HUES6 (cell line): ENCODE measurements around the gene MAP7D3.
"Not testable (repeated sequence)": the region's sequence is repeated elsewhere in the genome, so short reads cannot be mapped to it uniquely, and the experiment has no call there.

Source experiments
- H3K27ac ChIP-seq: 2 replicates; pipeline ENCODE4 v1.7.0; 2013; ENCODE audit warnings: low read depth, mild to moderate bottlenecking, low read length, inconsistent platforms
- H3K27me3 ChIP-seq: 2 replicates; pipeline ENCODE4 v1.6.1; 2013; ENCODE audit warnings: low read length; ENCODE audit not compliant: control insufficient read depth, insufficient read depth
- H3K36me3 ChIP-seq: 2 replicates; pipeline ENCODE4 v1.6.1; 2013; ENCODE audit warnings: low read length; ENCODE audit not compliant: control insufficient read depth, insufficient read depth
- H3K4me1 ChIP-seq: 2 replicates; pipeline ENCODE4 v1.6.1; 2013; ENCODE audit warnings: low read length; ENCODE audit not compliant: control insufficient read depth, insufficient read depth
- H3K4me3 ChIP-seq: 2 replicates; pipeline ENCODE4 v1.5.1; 2013; ENCODE audit warnings: low read depth, low read length
- H3K9ac ChIP-seq: one replicate; pipeline ENCODE4 v1.6.1; 2013; ENCODE audit warnings: mild to moderate bottlenecking, low read length
- H3K9me3 ChIP-seq: 2 replicates; pipeline ENCODE4 v1.6.1; 2013; ENCODE audit warnings: low read depth, low read length; ENCODE audit not compliant: control insufficient read depth, insufficient read depth

Gene MAP7D3

GRCh38 chrX:136183172-136183571 lies 68.0 kb downstream of the MAP7D3 start:
- H3K4me1 ChIP-seq, result no peaks in the 10 kb centered on the region
- no peak overlapping the region for H3K27ac ChIP-seq

GRCh38 chrX:136182414-136182813 lies 68.8 kb downstream of the MAP7D3 start:
- Histone ChIP-seq H3K27me3 (no peaks in the 10 kb centered on the region; the same call in 1 of the 2 replicates), H3K9me3 (no peaks in the 10 kb centered on the region), H3K36me3 (no peaks in the 10 kb centered on the region), H3K9ac (no peak overlapping the region), H3K4me3 (no peak overlapping the region), H3K4me1 (no peaks in the 10 kb centered on the region), H3K27ac (no peak overlapping the region)

More at GRCh38 chrX:136183172-136183571, 68.0 kb downstream of the MAP7D3 start:
- H3K27me3 ChIP-seq, result no peaks in the 10 kb centered on the region; the same call in 1 of the 2 replicates
- H3K9me3 ChIP-seq, result no peaks in the 10 kb centered on the region
- no peaks in the 10 kb centered on the region for H3K36me3 ChIP-seq
- no peak overlapping the region for H3K9ac ChIP-seq
- H3K4me3 ChIP-seq, result no peak overlapping the region

GRCh38 chrX:136179133-136179532 lies 72.1 kb downstream of the MAP7D3 start:
- Histone ChIP-seq H3K36me3 (no peaks in the 10 kb centered on the region), H3K4me3 (no peak overlapping the region), H3K4me1 (no peaks in the 10 kb centered on the region), H3K27me3 (no peaks in the 10 kb centered on the region; the same call in 1 of the 2 replicates), H3K27ac (no peak overlapping the region), H3K9me3 (no peaks in the 10 kb centered on the region), H3K9ac (no peak overlapping the region)

- H3K27me3 ChIP-seq, result no peaks in the 10 kb centered on the region; the same call in 1 of the 2 replicates
- H3K9ac ChIP-seq, result no peak overlapping the region
Measured at GRCh38 chrX:136176399-136176825, 74.8 kb downstream of the MAP7D3 start.

GRCh38 chrX:136171420-136171819 lies 79.8 kb downstream of the MAP7D3 start:
- no peak overlapping the region for H3K27ac ChIP-seq
- H3K4me3 ChIP-seq, result no peak overlapping the region

More at GRCh38 chrX:136176399-136176825, 74.8 kb downstream of the MAP7D3 start:
- Histone ChIP-seq H3K27ac (no peak overlapping the region), H3K4me3 (no peak overlapping the region), H3K4me1 (no peaks in the 10 kb centered on the region), H3K9me3 (no peaks in the 10 kb centered on the region), H3K36me3 (no peaks in the 10 kb centered on the region)

GRCh38 chrX:136170139-136170800 lies 80.9 kb downstream of the MAP7D3 start:
- Histone ChIP-seq H3K4me1 (peaks cover 47% of the 10 kb centered on the region), H3K27ac (no peak overlapping the region), H3K27me3 (no peaks in the 10 kb centered on the region), H3K9me3 (no peaks in the 10 kb centered on the region), H3K36me3 (no peaks in the 10 kb centered on the region), H3K9ac (no peak overlapping the region), H3K4me3 (no peak overlapping the region)

More at GRCh38 chrX:136171420-136171819, 79.8 kb downstream of the MAP7D3 start:
- Histone ChIP-seq H3K9me3 (no peaks in the 10 kb centered on the region), H3K27me3 (no peaks in the 10 kb centered on the region; the same call in 1 of the 2 replicates), H3K9ac (no peak overlapping the region), H3K4me1 (peaks cover 37% of the 10 kb centered on the region), H3K36me3 (no peaks in the 10 kb centered on the region)

GRCh38 chrX:136168929-136169735 lies 82.1 kb downstream of the MAP7D3 start:
- H3K36me3 ChIP-seq, result no peaks in the 10 kb centered on the region
- peaks cover 50% of the 10 kb centered on the region for H3K4me1 ChIP-seq
- H3K9ac ChIP-seq, result no peak overlapping the region
- no peaks in the 10 kb centered on the region for H3K27me3 ChIP-seq
- H3K9me3 ChIP-seq, result no peaks in the 10 kb centered on the region
- no peak overlapping the region for H3K4me3 ChIP-seq
- H3K27ac ChIP-seq, result no peak overlapping the region

GRCh38 chrX:136167989-136168388 lies 83.2 kb downstream of the MAP7D3 start:
- not testable (repeated sequence) for H3K27ac ChIP-seq, H3K9me3 ChIP-seq, H3K9ac ChIP-seq, H3K27me3 ChIP-seq, H3K4me3 ChIP-seq, H3K36me3 ChIP-seq
- peaks cover 50% of the 10 kb centered on the region for H3K4me1 ChIP-seq

- no peaks in the 10 kb centered on the region for H3K27me3 ChIP-seq
Measured at GRCh38 chrX:136166221-136166855, 84.9 kb downstream of the MAP7D3 start.

GRCh38 chrX:136165406-136165805 lies 85.8 kb downstream of the MAP7D3 start:
- Histone ChIP-seq H3K9me3 (no peaks in the 10 kb centered on the region), H3K27ac (no peak overlapping the region; the same call in 1 of the 2 replicates), H3K4me3 (no peak overlapping the region), H3K9ac (no peak overlapping the region), H3K27me3 (no peaks in the 10 kb centered on the region), H3K36me3 (no peaks in the 10 kb centered on the region), H3K4me1 (peaks cover 43% of the 10 kb centered on the region)

More at GRCh38 chrX:136166221-136166855, 84.9 kb downstream of the MAP7D3 start:
- Histone ChIP-seq H3K9me3 (no peaks in the 10 kb centered on the region), H3K36me3 (no peaks in the 10 kb centered on the region), H3K4me1 (peaks cover 50% of the 10 kb centered on the region), H3K27ac (no peak overlapping the region; the same call in 1 of the 2 replicates), H3K4me3 (no peak overlapping the region), H3K9ac (no peak overlapping the region)
